ENCODE results near the gene UBASH3A.

DNA sequence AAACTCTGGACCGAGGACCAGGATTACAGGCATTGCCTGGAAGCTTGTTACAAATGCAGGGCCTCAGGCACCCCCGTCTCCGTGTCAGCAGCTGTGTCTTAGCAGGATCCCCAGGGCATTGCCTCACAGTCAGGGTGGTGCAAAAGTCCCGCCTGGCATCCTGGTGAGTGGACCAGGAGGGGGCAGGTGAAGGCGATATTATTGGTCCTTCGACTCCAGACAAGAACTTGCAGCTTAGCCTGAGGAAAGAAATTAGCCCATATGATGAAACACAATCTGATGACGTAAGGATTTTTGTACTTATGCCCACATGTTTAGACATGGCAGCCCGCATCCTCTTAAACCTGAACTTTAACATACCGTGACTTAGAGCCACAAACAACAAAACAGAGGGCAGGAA, 51.5 kb downstream of the UBASH3A start:
- TF ChIP-seq, protein P1, sequence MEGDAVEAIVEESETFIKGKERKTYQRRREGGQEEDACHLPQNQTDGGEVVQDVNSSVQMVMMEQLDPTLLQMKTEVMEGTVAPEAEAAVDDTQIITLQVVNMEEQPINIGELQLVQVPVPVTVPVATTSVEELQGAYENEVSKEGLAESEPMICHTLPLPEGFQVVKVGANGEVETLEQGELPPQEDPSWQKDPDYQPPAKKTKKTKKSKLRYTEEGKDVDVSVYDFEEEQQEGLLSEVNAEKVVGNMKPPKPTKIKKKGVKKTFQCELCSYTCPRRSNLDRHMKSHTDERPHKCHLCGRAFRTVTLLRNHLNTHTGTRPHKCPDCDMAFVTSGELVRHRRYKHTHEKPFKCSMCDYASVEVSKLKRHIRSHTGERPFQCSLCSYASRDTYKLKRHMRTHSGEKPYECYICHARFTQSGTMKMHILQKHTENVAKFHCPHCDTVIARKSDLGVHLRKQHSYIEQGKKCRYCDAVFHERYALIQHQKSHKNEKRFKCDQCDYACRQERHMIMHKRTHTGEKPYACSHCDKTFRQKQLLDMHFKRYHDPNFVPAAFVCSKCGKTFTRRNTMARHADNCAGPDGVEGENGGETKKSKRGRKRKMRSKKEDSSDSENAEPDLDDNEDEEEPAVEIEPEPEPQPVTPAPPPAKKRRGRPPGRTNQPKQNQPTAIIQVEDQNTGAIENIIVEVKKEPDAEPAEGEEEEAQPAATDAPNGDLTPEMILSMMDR (IDR thresholded peaks at IDR 0.05) = no peak
- TF ChIP-seq EP300 (IDR thresholded peaks at IDR 0.05; ENCODE audit: borderline replicate concordance in 1 of 2, low read depth in 1 of 2, low read length in 1 of 2) = no peak
- TF ChIP-seq RAD21 (IDR thresholded peaks at IDR 0.05; ENCODE audit: low read length) = no peak
- TF ChIP-seq SIN3A (IDR thresholded peaks at IDR 0.05; ENCODE audit: borderline replicate concordance, low read depth, low read length) = no peak
- no peak for TF ChIP-seq RCOR1 (IDR thresholded peaks at IDR 0.05; ENCODE audit: low read length)
- TF ChIP-seq, protein P2, sequence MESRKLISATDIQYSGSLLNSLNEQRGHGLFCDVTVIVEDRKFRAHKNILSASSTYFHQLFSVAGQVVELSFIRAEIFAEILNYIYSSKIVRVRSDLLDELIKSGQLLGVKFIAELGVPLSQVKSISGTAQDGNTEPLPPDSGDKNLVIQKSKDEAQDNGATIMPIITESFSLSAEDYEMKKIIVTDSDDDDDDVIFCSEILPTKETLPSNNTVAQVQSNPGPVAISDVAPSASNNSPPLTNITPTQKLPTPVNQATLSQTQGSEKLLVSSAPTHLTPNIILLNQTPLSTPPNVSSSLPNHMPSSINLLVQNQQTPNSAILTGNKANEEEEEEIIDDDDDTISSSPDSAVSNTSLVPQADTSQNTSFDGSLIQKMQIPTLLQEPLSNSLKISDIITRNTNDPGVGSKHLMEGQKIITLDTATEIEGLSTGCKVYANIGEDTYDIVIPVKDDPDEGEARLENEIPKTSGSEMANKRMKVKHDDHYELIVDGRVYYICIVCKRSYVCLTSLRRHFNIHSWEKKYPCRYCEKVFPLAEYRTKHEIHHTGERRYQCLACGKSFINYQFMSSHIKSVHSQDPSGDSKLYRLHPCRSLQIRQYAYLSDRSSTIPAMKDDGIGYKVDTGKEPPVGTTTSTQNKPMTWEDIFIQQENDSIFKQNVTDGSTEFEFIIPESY (IDR thresholded peaks at IDR 0.05; ENCODE audit: borderline replicate concordance, low read depth) = no peak
- no peak for TF ChIP-seq EZH2phosphoT487 (IDR thresholded peaks at IDR 0.05; ENCODE audit: borderline replicate concordance, low read depth)
- no peak for TF ChIP-seq GABPA (IDR thresholded peaks at IDR 0.05; ENCODE audit: low read depth)
